Measurements from ENCODE around the gene PIGM.

PIGM gene

GRCh38 chr1:160068225-160068624 is 36.4 kb upstream of the PIGM start:
- TF ChIP-seq, protein P1, sequence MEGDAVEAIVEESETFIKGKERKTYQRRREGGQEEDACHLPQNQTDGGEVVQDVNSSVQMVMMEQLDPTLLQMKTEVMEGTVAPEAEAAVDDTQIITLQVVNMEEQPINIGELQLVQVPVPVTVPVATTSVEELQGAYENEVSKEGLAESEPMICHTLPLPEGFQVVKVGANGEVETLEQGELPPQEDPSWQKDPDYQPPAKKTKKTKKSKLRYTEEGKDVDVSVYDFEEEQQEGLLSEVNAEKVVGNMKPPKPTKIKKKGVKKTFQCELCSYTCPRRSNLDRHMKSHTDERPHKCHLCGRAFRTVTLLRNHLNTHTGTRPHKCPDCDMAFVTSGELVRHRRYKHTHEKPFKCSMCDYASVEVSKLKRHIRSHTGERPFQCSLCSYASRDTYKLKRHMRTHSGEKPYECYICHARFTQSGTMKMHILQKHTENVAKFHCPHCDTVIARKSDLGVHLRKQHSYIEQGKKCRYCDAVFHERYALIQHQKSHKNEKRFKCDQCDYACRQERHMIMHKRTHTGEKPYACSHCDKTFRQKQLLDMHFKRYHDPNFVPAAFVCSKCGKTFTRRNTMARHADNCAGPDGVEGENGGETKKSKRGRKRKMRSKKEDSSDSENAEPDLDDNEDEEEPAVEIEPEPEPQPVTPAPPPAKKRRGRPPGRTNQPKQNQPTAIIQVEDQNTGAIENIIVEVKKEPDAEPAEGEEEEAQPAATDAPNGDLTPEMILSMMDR (IDR thresholded peaks at IDR 0.05; ENCODE audit: control insufficient read depth, extremely low read depth, insufficient read depth) = no peak
- no peak overlapping the region for H3K4me3 ChIP-seq (ENCODE audit: low read depth, low read length)
- no peak for DNase-seq (ENCODE audit: low read depth)

GRCh38 chr1:160066829-160067745 is 35.3 kb upstream of the PIGM start:
- no peak overlapping the region for H3K4me3 ChIP-seq (ENCODE audit: low read depth, low read length)
- TF ChIP-seq, protein P1 (IDR thresholded peaks at IDR 0.05; ENCODE audit: control insufficient read depth, extremely low read depth, insufficient read depth) = no peak
- no peak for DNase-seq (ENCODE audit: low read depth)

DNA sequence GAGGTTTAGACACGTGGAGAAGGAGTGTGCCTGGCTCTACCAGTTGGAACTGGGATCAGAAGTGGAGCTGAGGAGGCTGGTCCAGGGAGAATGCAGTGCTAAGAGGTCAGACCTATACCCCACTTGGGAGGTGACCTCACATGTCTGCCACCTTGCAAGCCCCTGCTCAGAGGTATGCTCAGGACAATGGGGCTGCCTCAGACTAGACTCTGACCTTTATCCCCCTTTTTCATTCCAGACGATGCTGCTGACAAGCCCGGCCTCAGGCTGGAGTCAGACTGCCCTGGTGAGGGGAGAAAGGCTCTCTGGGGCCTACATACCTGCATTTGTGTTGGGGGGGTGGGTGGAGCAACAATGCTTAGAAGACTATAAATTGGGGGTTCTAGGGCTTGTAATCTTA is 33.0 kb upstream of the PIGM start:
- H3K4me3 ChIP-seq (ENCODE audit: low read depth, low read length) = no peak overlapping the region
- DNase-seq (ENCODE audit: low read depth) = no peak
- TF ChIP-seq, protein P1 (IDR thresholded peaks at IDR 0.05; ENCODE audit: control insufficient read depth, extremely low read depth, insufficient read depth) = no peak

DNA sequence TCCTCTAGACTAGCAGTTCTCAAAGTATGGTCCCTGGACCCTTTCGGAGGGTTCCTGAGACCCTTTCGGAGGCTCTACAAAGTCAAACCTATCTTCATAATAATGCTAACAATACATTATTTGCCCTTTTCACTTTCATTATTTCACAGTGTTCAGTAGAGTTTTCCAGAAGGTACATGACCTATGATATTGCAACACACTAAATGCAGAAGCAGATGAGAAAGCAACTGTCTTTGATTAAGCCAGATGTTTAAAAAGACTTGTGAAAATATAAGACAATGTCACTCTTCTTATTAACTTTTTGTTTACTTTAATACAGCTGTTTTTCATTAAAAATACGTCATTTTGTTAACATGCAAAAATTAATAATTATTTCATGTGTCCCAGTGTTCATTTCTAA is 32.4 kb upstream of the PIGM start:
- no peak overlapping the region for H3K4me3 ChIP-seq (ENCODE audit: low read depth, low read length)
- no peak for DNase-seq (ENCODE audit: low read depth)
- TF ChIP-seq, protein P1 (IDR thresholded peaks at IDR 0.05; ENCODE audit: control insufficient read depth, extremely low read depth, insufficient read depth) = no peak

DNA sequence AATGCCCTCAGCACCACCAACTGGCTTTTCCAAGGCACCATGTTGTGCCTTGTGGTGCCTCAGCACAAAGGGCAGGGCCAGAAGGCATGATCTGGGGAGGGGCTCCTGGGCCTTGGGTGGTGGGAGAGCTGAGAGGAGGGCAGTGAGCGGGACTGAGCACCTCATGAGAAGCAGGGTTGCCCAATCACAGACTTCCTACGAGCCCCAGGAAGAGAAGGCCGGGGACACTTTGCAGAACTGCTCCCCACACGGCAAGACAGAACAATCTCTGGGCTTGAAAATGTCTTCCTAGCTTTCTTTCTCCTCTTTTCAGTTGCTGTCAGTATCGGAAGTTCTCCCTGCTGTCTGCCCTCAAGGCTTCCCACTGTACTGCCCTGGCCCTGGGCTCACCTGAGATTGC is 31.4 kb upstream of the PIGM start:
- TF ChIP-seq, protein P1 (IDR thresholded peaks at IDR 0.05; ENCODE audit: control insufficient read depth, extremely low read depth, insufficient read depth) = no peak
- no peak overlapping the region for H3K4me3 ChIP-seq (ENCODE audit: low read depth, low read length)
- no peak for DNase-seq (ENCODE audit: low read depth)

GRCh38 chr1:160062230-160062532 is 30.4 kb upstream of the PIGM start:
- no peak overlapping the region for H3K4me3 ChIP-seq (ENCODE audit: low read depth, low read length)
- TF ChIP-seq, protein P1 (IDR thresholded peaks at IDR 0.05; ENCODE audit: control insufficient read depth, extremely low read depth, insufficient read depth) = no peak
- no peak for DNase-seq (ENCODE audit: low read depth)
